GM12875 (cell line): ENCODE data around the gene DCAF5.
"Not testable (repeated sequence)": the region's sequence is repeated elsewhere in the genome, so short reads cannot be mapped to it uniquely, and the experiment has no call there.

Source experiments
- H3K4me3 ChIP-seq: one replicate; pipeline ENCODE4 v1.5.1; 2011; ENCODE audit warnings: low read depth, low read length, control low read depth
- CTCF ChIP-seq: IDR thresholded peaks from 2 replicates; pipeline ENCODE4 v1.5.1; 2011; ENCODE audit warnings: low read depth, mild to moderate bottlenecking, control low read depth, inconsistent platforms, low read length, moderate library complexity, borderline replicate concordance; ENCODE audit not compliant: insufficient read depth

The DCAF5 gene

DNA sequence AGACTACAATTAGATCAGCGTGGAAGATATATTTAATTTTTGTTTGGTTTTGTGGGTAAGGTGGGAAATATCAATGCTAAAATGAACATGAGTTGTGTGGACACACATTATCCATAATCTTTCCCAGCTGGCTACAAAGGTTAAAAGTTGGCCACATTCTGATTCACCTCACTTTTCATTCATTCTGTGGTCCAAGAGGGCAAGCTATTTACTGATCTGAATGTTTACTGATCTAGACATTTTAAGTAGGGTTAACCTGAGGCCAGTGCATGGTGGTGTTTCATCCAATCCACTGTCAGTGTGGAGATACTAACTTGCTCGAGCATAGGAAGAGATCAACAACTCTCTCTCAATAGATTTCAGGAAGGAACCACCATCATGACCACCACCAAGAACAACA, 71.6 kb downstream of the DCAF5 start:
- TF ChIP-seq CTCF, result no peak

DNA sequence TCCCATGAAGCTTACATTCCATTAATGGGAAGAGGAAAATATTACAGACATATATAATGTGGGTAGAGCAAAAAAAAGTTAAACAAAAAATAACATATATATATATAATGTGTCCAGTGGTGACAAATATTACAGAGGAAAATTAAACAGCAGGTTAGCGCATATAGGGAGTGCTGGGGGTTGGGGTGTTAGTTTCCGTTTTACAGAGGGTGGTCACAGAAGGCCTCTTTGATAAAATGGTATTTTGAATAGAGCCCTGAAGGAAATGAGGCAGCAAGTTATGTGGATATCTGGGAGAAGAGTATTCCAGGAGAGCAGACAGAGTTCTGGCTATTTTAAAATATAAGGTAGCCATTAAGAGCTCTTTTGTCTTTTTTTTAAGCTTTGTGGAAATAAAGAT, 73.2 kb downstream of the DCAF5 start:
- TF ChIP-seq CTCF, result no peak
- no peak overlapping the region for H3K4me3 ChIP-seq

More for the DNA sequence above, 71.6 kb downstream of the DCAF5 start:
- H3K4me3 ChIP-seq, result no peak overlapping the region

DNA sequence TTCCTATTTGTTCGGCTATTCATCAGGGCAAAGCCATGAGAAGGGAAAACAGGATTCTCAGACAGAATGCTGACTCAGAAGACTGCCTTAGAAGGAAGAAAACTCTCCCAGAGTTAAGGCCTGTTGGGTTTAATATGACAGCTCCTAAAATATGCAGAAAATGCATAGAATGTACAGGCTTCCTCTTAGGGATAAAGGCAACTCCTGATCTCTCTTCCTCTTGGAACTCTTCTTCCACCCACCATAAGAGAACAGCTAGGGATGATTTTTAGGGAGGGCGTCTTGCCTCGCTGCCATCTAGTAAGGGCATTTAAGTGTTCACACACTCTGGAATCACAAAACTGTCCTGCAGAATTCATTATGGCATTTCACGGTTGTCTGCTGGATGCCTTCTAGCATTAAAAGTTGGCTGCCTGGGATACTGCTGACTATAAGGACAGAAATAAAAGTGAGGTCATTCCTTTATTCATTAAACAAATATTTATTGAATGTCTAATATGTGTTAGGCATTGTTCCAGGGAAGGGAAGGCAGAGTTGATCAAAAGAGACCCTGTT, 73.7 kb downstream of the DCAF5 start:
- no peak overlapping the region for H3K4me3 ChIP-seq
- TF ChIP-seq CTCF, result no peak

- H3K4me3 ChIP-seq, result no peak overlapping the region
- no peak for TF ChIP-seq CTCF
These were observed 75.1 kb downstream of the DCAF5 start for GRCh38 chr14:69077841-69078240.

DNA sequence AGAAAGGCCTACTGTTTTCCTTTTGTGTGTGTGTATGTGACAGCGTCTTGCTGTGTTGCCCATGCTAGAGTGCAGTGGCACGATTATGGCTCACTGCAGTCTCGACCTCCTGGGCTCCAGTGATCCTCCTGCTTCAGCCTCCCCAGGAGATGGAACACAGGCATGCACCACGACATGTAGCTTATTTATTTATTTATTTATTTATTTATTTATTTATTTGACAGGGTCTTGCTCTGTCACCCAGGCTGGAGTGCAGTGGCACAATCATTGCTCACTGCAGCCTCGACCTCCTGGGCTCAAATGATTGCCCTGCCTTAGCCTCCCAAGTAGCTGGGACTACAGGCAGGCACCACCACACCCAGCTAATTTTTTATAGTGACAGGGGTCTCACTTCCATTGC, 75.7 kb downstream of the DCAF5 start:
- not testable (repeated sequence) for H3K4me3 ChIP-seq

DNA sequence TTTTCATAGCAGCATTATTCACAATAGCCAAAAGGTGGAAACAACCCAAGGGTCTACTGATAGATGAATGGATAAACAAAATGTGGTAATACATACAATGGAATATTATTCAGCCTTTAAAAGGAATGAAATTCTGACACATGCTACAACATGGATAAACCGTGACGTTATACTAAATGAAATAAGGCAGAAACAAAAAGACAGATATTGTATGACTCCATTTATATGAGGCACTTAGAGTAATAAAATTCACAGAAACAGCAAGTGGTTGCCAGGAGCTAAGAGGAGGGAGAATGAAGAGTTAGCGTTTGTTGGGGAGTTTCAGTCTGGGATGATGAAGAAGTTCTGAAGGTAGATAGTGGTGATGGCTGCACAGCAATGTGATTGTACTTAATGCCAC, 76.6 kb downstream of the DCAF5 start:
- no peak for TF ChIP-seq CTCF
- no peak overlapping the region for H3K4me3 ChIP-seq

DNA sequence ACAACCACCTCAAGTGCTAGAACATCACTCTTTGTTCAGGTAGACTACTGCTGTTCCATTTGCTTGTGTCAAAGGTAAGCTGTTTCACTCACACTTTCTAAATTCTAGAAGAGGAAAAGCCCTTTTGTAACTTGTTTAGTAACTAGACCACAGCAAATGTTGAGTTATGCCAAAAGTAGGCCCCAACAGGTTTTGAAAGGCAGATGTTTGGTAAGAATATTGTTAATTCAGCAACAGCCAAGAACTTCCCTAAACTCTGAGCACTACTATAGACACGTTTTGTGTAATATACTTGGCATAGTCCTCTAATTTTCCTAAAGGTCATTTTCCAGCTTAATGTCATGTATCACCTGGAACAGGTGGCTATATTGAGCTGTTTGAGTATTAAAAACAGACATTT, 79.0 kb downstream of the DCAF5 start:
- H3K4me3 ChIP-seq, result no peak overlapping the region
- no peak for TF ChIP-seq CTCF

- no peak overlapping the region for H3K4me3 ChIP-seq
These were observed 79.5 kb downstream of the DCAF5 start for GRCh38 chr14:69073429-69073828.

More at GRCh38 chr14:69073429-69073828, 79.5 kb downstream of the DCAF5 start:
- TF ChIP-seq CTCF, result no peak
